ENCODE measurements around the gene MLYCD.

- TF ChIP-seq CTCF (IDR thresholded peaks at IDR 0.05) (no peak), POLR2A (IDR thresholded peaks at IDR 0.05) (no peak)
Observed at GRCh38 chr16:83940630-83941378, 41.9 kb downstream of the MLYCD start.

Data from right lobe of liver (tissue), 4 donors.